ENCODE measurements around the gene ERMARD.
A peak's percentile ranks its signal among the peaks of the same experiment; 100 is the strongest.

Gene ERMARD

GRCh38 chr6:169789944-169790927 is 38.8 kb downstream of the ERMARD start:
- DNase-seq (ENCODE audit: low read depth, low spot score): no peak
- no peak overlapping the region for H3K27ac ChIP-seq
- H3K9ac ChIP-seq (ENCODE audit: insufficient read length): peak overlapping the region; percentile 67
- TF ChIP-seq POLR2AphosphoS5 (IDR thresholded peaks at IDR 0.05; ENCODE audit: borderline replicate concordance, low read depth, low read length) (no peak), FOXP2 (optimal IDR thresholded peaks at IDR 0.05; ENCODE audit: control extremely low read depth, extremely low read length, insufficient read depth) (no peak), EZH2 (IDR thresholded peaks at IDR 0.05) (no peak)
- no peaks in the 10 kb centered on the region for H3K36me3 ChIP-seq (ENCODE audit: insufficient read depth, low read length)
- no peaks in the 10 kb centered on the region for H3K9me3 ChIP-seq (ENCODE audit: low read depth, low read length)
- peak overlapping the region; percentile 85 for H3K4me3 ChIP-seq

- Histone ChIP-seq H3K27ac (no peak overlapping the region), H3K9ac (ENCODE audit: insufficient read length) (no peak overlapping the region), H3K36me3 (ENCODE audit: insufficient read depth, low read length) (no peaks in the 10 kb centered on the region), H3K9me3 (ENCODE audit: low read depth, low read length) (no peaks in the 10 kb centered on the region), H3K4me3 (no peak overlapping the region)
- DNase-seq (ENCODE audit: low read depth, low spot score): no peak
- TF ChIP-seq FOXP2 (optimal IDR thresholded peaks at IDR 0.05; ENCODE audit: control extremely low read depth, extremely low read length, insufficient read depth) (no peak), POLR2AphosphoS5 (IDR thresholded peaks at IDR 0.05; ENCODE audit: borderline replicate concordance, low read depth, low read length) (no peak), EZH2 (IDR thresholded peaks at IDR 0.05) (no peak)
Measured at GRCh38 chr6:169791721-169792131, 40.3 kb downstream of the ERMARD start.

DNA sequence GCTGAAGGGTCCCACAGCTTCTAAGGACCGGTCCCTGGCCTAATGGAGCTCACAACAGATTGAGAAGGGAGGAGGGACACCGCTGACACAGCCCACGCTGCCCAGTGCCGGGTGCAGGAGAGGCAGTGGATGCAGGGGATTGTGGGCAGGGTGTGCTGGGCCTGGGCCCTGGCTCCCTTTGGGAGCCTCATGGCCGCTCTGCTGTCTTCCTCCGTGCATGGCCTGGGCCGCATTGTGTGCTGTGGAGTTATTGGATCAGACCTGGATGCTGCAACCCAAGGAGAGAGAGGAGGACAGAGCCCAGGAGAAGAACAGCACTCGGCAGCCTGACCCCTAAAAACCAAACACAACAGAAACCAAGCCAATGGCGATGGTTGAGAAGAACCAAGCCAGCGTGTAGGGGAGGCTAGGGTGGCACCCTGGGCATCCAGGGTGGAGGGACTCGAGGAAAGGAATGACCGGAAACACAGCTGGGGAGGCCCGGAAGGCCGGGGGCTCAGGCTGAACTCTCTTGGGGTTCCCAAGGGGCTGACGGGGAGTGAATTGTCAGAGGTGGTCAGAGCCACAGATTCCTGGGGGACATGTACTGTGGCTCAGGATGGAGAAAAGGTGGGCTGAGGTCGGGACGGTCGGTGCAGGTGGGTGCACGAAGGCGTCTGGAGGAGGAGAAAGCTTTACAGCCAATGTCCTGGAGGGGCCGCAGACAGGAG is 41.0 kb downstream of the ERMARD start:
- TF ChIP-seq EZH2 (IDR thresholded peaks at IDR 0.05) (no peak), FOXP2 (optimal IDR thresholded peaks at IDR 0.05; ENCODE audit: control extremely low read depth, extremely low read length, insufficient read depth) (no peak), POLR2AphosphoS5 (IDR thresholded peaks at IDR 0.05; ENCODE audit: borderline replicate concordance, low read depth, low read length) (no peak)
- Histone ChIP-seq H3K9ac (ENCODE audit: insufficient read length) (no peak overlapping the region), H3K9me3 (ENCODE audit: low read depth, low read length) (no peaks in the 10 kb centered on the region), H3K4me3 (no peak overlapping the region), H3K36me3 (ENCODE audit: insufficient read depth, low read length) (no peaks in the 10 kb centered on the region), H3K27ac (no peak overlapping the region)
- DNase-seq (ENCODE audit: low read depth, low spot score): no peak

DNA sequence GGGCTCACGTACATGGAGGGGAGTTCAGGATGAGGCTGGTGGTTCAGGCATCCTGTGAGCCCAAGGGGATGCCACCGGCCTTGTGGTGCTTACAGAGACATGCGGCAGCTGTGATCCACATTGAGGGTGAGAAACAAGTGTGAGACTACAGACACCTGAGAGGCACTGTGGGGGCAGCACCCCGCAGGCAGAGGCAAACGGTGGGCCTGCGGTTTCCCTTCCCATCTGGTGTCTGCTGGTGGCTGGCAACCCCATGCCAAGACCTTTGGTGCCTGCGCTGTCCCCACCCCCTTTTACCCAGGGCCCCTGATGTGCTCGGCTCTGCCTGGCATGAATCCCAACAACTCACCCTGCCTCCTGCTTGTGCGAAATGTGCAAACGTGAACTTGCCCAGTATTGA is 42.0 kb downstream of the ERMARD start:
- H3K36me3 ChIP-seq (ENCODE audit: insufficient read depth, low read length): no peaks in the 10 kb centered on the region
- no peak overlapping the region for H3K27ac ChIP-seq
- no peak overlapping the region for H3K4me3 ChIP-seq
- no peak overlapping the region for H3K9ac ChIP-seq (ENCODE audit: insufficient read length)
- H3K9me3 ChIP-seq (ENCODE audit: low read depth, low read length): no peaks in the 10 kb centered on the region
- DNase-seq (ENCODE audit: low read depth, low spot score): no peak
- TF ChIP-seq EZH2 (IDR thresholded peaks at IDR 0.05) (no peak), POLR2AphosphoS5 (IDR thresholded peaks at IDR 0.05; ENCODE audit: borderline replicate concordance, low read depth, low read length) (no peak), FOXP2 (optimal IDR thresholded peaks at IDR 0.05; ENCODE audit: control extremely low read depth, extremely low read length, insufficient read depth) (no peak)

- no peak overlapping the region for H3K27ac ChIP-seq
- DNase-seq (ENCODE audit: low read depth, low spot score): no peak
Measured at GRCh38 chr6:169794317-169795055, 43.1 kb downstream of the ERMARD start.

GRCh38 chr6:169795196-169795595 is 43.8 kb downstream of the ERMARD start:
- H3K4me3 ChIP-seq: no peak overlapping the region
- H3K27ac ChIP-seq: no peak overlapping the region
- no peak for DNase-seq (ENCODE audit: low read depth, low spot score)
- H3K36me3 ChIP-seq (ENCODE audit: insufficient read depth, low read length): no peaks in the 10 kb centered on the region
- no peaks in the 10 kb centered on the region for H3K9me3 ChIP-seq (ENCODE audit: low read depth, low read length)
- H3K9ac ChIP-seq (ENCODE audit: insufficient read length): no peak overlapping the region
- TF ChIP-seq FOXP2 (optimal IDR thresholded peaks at IDR 0.05; ENCODE audit: control extremely low read depth, extremely low read length, insufficient read depth) (no peak), EZH2 (IDR thresholded peaks at IDR 0.05) (no peak), POLR2AphosphoS5 (IDR thresholded peaks at IDR 0.05; ENCODE audit: borderline replicate concordance, low read depth, low read length) (no peak)

More at GRCh38 chr6:169794317-169795055, 43.1 kb downstream of the ERMARD start:
- Histone ChIP-seq H3K9ac (ENCODE audit: insufficient read length) (no peak overlapping the region), H3K9me3 (ENCODE audit: low read depth, low read length) (no peaks in the 10 kb centered on the region), H3K36me3 (ENCODE audit: insufficient read depth, low read length) (no peaks in the 10 kb centered on the region), H3K4me3 (no peak overlapping the region)
- TF ChIP-seq FOXP2 (optimal IDR thresholded peaks at IDR 0.05; ENCODE audit: control extremely low read depth, extremely low read length, insufficient read depth): no peak
- TF ChIP-seq EZH2 (IDR thresholded peaks at IDR 0.05): no peak
- TF ChIP-seq POLR2AphosphoS5 (IDR thresholded peaks at IDR 0.05; ENCODE audit: borderline replicate concordance, low read depth, low read length): no peak

GRCh38 chr6:169798764-169799473 is 47.5 kb downstream of the ERMARD start:
- no peak overlapping the region for H3K9ac ChIP-seq (ENCODE audit: insufficient read length)
- H3K4me3 ChIP-seq: no peak overlapping the region
- TF ChIP-seq EZH2 (IDR thresholded peaks at IDR 0.05): no peak
- TF ChIP-seq POLR2AphosphoS5 (IDR thresholded peaks at IDR 0.05; ENCODE audit: borderline replicate concordance, low read depth, low read length): no peak
- no peak for TF ChIP-seq FOXP2 (optimal IDR thresholded peaks at IDR 0.05; ENCODE audit: control extremely low read depth, extremely low read length, insufficient read depth)

More at GRCh38 chr6:169798764-169799473, 47.5 kb downstream of the ERMARD start:
- H3K36me3 ChIP-seq (ENCODE audit: insufficient read depth, low read length): no peaks in the 10 kb centered on the region
- no peak overlapping the region for H3K27ac ChIP-seq
- no peak for DNase-seq (ENCODE audit: low read depth, low spot score)
- H3K9me3 ChIP-seq (ENCODE audit: low read depth, low read length): no peaks in the 10 kb centered on the region

Measured in SK-N-MC (cell line).